NCI-H2107 (cell line): ENCODE results near the gene MYOM3.
A peak's percentile ranks its signal among the peaks of the same experiment; 100 is the strongest.

ENCODE experiments used
- DNase-seq: peaks from one replicate; lab custom pipeline; 2025; lab: John Stamatoyannopoulos, UW

Gene MYOM3

DNA sequence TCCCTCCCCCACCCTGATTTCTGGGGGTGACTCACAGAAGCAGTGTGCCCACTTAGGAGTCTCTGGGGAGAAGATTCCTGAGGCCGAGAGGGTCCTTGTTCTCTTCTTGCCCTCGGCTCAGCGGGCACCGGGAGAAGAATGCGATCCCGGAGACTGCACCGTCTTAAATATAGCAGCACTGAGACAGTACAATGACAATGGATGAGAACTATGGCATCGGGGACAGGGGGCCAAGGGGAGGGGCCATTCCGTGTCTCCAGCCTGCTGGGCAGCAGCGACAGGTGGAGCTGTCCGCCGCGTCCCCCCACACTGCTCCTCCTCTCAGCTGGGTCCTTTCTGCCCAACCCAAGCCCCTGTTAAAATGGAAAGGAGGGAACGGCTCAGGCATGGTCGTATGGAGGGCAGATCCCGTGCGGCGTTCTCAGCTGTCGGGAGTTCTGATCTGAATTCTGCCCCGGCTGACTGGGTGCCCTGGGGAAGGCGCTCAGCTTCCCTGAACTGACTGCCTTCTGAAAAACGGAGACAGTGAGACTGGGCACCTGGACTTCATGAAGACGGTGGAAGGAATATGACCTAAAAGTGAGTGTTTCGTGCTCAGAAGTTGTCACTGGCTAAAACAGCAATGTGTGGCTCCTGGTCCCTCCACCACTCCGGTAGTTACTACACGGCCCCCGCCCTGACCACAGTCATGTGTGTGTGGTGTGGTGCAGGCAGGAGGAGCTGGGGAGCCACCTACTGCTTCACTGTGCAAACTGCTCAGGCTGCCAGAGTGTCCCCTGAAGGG is at the start of gene MYOM3:
Gene MYOM3, minus strand, starts transcription at position 140 of the 784 bp plus-strand sequence. CDS start 3,499 bp downstream, outside the sequence.
- peak; percentile 58 for DNase-seq

DNA sequence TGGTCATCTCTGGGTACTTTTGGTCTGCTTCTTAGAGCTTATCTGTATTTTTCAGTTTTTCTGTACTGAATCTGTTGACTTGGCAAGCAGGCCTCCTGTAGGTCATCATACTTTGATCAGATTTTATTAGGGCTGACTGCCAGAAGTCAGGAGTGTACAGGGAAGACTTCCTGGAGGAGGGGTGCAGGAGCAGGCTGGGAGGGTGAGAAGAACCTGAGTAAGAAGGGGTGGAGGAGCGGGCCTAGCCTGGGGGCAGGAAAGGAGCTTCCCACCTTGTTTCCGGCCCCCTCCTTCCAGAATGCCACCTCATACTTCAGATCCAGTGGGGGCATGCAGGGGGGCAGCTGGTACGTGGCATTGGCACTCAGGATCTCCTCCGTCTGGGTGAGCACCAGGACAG is 49.3 kb upstream of the MYOM3 start:
- DNase-seq, result no peak

DNA sequence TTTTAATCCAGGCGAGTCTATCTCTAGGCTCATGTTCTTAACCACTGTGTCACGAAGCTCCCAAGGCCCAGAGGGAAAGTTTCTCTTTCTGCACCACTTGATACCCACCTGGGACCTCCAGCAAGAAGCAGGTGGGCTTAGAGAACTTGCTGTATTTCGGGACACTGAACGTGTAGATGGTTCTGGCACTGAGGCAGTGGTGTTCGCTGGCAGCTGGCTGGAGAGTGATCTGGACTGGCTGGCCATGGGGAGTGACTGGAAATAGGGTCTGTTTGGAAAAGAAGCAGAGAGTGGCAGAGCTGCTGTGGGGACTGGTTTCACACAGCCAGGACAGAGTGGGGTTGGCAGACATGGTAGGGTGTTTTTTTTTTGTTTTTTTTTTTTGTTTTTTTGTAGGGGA is 47.4 kb upstream of the MYOM3 start:
- DNase-seq, result no peak

DNA sequence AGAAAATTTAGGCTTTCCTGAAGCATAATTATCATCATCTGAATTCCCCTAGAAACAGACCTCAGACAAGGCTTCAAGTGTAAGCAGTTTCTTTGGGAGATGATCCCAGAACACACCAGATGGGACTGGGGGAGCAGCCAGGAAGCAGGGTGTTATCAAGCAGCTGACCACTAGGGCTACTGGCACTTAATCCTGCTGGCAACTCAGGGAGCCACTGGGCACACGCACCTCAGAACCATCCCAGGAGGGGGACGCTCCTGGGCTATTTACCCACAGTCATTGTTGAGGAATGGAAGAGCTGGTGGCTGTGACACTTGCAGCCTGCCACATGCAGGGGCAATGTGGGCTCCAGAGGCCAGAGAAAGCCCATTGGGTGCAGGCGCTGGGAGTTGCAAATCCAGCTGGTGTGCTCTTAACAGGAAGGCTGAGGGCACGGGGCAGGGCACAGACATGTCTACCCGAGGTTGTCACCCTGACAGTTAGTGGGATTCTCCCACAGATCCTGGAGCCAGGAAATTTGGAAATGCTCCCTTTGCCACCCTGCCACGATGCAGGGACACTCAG is 46.1 kb upstream of the MYOM3 start:
- no peak for DNase-seq

DNA sequence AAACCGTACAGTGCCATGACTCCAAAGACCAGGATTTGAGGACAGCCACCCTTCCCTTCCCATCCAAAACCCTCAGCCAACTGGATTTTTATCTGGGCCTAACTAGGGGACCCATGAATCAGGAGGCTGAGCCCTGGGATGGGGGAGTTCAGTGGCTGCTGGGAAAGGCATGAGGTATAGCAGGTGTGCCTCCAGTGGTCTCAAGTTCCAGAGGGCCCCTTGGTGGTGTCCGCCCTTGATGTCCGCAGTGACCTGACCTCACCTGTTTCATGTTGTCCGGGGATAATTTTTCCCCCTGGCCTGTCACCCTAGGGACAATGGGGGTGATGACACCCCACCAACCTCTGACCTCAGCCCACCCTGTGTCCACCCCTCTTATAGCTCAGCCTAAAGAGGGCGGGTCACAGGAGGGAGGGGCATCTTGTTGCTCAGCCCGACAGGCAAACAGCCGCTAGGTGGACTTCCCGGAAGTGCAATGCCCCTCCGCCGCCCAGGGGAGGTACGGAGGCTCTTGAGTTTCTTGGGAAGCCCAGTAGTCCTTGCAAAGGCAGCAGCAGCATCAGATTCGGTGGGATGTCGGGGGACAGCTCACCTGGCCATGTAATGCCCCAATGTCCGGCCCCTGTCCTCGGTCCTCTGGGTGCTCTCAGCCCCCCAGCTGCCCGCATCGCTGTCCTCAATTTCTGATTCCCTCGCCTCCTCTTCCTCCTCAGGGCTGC is 44.8 kb upstream of the MYOM3 start:
- DNase-seq, result no peak

DNA sequence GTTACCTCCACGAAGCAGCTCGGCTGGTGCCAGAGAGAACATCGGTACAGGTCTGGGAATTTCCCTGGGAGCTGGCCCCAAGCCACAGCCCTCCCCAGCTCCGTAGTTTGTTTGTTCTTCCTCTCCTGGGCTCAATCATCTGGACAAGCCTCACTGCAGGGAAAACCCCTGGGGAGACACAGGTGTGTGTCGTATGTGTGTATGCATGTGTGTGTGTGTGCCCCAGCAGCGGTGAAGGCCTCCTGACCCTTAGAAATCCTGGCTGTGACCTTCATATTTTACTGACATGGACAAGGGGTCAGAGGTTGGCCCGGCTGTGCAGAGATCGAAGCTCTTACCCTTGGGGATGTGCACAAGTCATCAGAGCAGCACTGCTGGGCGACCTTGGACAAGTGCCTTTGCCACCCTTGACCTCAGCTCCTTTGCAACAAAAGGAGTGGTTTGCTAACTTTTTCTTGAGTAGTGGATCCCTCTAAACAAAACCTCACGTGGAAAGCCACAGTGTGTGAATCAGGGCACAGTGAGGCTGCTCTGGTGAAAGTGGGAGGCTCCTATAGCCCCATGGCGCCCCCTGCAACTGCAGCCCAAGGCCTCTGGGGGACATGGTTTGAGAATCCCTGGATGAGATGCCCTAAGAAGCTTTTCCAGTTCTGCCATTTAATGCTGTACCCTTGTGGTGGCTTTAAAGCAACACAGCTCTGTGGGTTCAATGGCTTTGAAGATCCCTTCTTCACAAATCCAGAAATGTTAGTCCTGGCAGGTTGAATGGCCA is 43.3 kb upstream of the MYOM3 start:
- peak; percentile 39 for DNase-seq

DNA sequence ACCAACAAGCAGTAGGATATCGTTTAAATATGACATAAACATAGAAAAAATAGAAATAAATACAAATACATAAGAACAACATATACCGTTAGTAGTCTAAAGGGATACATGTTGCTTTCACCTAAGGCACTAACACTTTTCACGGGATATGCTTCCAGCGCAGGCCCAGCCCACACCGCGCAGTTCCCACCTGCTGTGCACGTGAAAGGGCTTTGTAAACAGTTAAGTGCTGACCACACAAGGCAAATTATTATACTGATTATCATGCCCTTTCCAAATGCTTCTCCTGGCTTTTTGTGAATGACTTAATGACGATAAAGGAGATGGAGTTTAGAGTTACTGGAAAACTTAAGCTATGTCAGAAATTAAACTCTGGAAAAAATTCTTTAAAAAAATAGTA is 42.3 kb upstream of the MYOM3 start:
- peak; percentile 64 for DNase-seq

DNA sequence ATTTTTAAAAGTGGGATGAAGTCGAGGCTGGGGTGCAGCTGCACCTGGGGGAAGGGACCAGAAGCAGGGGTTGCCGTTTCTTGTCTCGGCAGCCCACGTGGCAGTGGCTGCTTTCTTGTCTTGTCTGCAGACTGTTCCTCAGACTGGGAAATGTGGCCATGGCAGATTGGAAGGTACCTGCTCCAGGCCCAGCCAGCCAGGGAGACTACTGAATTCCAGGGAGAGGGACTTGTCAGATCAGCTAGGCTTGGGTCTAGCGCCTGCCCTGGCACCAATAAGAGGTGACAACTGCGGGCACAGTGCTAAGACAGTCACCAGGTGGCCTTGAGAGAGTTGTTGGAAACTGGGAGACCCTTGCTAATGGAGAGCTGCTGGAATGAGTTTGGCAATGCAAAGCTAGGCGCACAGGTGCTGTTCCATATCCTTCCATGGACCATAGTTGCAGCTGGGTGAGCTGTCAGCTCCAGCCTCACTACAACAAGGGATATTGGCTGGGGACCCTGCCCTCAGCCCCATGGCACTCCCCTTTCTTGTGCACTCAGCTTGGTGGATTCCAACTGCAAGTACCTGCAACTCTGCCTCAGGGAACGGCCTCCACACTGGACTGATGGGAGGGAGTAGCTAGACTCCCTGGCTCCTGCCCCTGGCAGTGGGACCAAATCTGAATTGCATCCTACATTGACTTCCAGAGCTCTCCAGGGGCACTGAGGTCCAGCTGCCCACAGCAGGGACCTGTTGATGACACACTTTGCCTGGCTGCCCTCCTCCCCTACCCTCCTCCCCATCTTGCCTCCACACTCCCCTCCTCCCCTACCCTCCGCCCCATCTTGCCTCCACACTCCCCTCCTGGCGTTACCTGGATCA is 40.9 kb upstream of the MYOM3 start:
- no peak for DNase-seq

DNA sequence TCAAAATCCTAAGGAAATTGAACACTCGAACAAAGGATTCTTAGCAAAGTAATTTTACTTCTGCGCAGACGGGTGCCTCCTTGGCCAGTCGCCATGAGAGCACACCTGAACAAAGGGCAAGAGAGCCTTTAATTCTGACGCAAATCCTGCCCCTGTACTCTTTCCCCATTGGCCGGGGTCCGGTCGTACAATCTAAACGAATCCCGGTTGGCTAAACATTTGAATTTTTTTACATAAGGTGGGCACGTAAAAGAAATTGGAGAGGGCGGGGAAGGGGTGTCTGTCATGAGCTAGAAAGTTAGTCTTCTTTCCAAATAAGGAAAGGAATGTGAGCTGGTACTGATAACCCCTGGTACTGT is 39.2 kb upstream of the MYOM3 start:
- peak; percentile 29 for DNase-seq

DNA sequence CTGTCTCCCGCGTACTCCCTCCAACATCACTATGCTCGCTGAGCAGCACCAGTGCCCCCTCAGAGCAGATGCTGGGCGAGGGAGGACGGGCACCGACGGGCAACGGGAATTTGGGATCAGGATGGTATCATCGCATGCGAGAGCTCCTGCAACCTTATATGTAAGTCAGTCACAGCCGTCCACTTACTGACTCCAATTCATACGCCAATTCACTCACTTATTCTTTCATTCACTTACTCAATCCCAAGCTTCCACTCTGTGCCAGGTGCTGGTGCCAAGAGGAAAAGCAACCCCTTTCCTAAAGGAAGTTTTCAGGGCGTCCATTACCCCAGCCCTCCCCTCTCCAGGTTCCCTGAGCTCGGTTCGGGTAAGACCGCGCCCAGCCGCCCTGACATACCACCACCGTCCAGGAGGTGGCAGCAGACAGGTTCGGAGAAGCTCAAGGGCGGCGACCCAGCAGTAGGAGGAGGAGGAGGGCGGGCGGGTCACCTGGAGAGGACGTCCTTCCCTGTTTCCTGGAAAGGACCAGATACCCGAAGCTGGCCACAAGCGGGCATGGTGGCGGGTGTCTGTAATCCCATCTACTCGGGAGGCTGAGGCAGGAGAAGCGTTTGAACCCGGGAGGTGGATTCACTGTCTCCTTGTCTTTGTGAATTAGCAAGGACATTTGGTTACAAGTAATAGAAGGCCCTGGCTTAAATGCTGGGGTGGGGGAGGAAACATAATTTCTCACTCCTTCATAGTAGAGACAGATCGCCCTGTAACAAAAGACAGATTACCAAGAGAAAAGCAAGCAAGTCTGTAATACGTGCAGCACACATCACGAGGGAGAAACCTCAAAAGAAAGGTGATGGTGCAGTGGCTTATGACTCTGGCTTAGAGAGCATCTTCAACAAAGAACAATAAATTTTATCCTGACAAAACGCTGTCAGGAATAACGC is 38.6 kb upstream of the MYOM3 start:
- peak; percentile 71 for DNase-seq

DNA sequence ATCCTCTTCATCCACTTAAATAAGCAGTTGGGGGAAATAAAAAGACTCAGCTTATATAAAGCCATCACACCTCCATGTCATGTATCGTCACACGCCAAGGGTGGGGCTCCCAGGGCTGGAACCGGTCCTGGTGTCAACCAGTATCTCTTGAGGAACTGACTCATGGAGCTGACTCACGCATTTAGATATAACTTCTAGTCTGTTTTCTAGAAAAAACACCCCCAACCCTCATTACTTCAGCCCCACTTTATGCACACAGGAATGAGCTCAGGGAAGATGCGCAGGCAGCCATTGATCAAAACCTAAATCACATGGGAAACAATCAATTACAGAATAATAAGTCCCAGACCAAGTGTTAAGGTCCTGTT is 37.9 kb upstream of the MYOM3 start:
- DNase-seq, result no peak

DNA sequence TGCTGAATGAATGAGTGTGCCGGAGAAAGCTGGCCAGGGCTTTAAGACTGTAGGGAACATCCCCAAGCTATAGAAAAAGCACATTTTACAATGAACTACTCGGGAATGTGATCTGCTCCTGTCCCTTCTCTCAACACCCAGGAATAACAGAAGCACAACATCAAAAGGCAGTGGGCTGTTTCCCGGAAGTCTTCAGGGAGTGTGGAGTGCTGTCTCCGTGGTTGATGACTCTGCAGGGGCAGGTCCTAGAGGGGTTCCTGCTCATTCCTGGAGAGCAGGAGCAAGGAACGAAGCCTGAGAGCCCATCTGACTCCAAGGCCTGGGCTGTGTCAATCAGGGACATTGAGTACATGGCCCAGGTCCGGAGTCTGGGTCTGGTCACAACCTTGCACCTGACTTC is 35.9 kb upstream of the MYOM3 start:
- no peak for DNase-seq

DNA sequence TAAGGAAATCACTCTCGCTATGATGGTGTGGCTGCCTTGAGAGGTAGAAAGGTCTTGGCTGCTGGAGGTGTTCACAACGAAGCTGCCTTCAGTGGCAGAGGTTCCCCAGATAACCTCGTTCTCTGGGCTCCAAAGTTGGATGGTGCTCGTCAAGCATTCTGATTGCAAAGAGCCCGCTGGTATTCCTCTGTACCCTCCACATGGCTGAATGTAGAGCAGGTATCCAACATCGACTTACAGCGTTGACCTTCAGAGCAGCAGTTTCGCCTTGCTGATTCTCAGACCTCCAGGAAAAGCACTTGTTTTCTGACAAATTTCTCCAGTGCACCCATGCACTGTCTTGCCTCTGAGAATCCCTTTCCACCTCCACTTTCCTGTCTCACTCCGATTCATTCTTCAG is 35.3 kb upstream of the MYOM3 start:
- DNase-seq, result no peak

DNA sequence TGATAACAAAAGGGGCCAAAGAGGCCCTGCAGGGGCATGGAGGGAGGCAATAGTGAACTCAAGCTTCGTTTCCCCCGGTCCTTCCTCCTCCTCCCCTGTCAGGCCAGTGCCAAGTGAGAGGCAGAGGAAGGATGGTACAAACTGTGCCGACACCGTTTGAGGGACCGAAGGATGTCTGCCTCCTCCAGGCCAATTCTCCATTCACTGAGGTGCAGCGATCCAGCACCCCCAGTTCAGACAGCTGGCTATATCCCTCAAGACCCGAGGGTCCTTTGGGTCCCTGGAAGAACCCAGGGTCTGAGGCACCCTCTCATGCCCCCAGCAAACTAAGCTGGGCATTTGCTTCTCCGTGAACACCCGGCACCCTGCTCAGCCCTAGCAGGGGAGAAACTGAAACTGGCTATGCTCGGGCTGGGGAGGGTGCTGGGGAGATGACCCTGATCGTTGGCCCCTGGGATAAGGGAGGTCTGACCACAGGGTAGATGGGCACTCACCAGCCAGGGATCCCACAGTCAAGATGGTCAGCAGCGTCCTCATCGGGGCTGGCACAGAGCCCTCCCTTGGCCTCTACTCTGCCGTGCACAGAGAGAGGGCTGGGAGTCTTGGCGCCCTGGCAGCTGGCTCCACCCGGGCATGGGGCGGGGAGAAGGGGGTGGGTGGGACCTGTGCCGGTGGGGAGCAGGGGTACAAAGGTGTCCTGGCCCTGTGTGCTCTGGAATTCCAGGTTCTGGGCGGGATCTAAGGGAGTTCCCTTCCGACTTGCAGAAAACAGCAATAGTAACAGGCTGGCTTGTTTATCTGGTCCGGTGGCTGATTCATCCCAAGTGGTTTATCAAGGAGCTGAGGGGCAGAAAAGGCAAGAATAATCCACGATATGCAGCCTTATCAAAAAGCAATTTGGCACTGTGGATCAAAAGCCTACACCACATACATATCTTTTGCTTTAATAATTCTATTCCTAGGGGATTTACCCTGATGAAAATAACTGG is 30.9 kb upstream of the MYOM3 start, which contains the start of gene IL22RA1:
Gene IL22RA1, minus strand, starts transcription at position 595 of the 989 bp plus-strand sequence. Its CDS starts 58 bp downstream, at position 537.
- no peak for DNase-seq

DNA sequence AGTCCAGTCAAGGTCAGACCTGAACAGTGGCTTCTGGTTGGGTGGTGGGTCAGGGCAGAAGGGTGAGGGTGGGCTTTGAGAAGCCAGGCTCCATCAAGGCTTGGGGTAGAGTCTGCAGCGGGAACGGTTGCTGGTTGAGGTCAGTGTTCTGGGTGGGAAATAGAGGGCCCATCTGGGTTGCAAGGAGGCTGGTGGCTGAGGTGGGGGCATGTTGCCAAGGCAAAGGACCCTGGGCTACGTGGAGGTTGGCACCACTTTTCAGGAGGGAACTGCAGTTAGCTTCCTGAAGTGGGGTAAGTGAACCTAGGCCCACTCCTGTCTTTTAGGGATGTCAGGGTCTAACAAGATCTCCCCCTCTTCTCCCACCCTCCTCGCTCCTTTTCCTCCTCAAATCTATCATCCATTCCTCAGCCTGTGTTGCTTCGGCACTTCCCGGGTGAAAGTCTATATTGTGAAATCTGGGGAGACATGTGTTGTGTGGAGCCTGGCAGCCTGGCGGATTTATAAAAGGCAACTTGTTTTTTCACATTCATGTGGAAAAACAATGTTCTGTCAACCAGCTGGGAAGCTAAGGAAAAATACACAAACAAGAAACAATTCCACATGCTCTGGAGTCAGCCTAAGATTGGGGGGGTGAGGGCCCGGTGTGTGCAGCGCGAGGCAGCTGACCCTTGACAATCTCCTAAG is 29.5 kb upstream of the MYOM3 start:
- no peak for DNase-seq

DNA sequence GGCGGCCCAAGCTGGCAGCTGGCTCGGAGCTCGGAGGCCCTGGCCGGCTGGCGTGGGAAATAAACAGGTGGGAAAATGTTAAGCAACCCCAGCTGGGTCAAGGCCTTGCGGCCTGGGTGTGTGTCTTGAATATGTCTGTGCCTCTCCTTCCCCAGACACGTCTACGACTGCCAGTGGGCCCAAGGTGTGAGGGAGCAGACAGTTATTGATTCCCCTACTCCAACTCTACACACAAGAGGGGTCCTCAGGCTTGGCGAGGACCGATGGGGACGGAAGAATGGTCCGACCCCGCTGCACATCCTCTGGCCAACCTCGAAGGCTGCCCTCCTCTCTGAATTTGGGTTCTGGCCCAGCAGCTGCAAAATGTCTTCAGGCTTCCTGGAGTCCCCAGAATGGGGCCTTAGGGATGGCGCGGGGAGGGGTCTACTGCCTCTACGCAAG is 28.8 kb upstream of the MYOM3 start:
- DNase-seq, result no peak

DNA sequence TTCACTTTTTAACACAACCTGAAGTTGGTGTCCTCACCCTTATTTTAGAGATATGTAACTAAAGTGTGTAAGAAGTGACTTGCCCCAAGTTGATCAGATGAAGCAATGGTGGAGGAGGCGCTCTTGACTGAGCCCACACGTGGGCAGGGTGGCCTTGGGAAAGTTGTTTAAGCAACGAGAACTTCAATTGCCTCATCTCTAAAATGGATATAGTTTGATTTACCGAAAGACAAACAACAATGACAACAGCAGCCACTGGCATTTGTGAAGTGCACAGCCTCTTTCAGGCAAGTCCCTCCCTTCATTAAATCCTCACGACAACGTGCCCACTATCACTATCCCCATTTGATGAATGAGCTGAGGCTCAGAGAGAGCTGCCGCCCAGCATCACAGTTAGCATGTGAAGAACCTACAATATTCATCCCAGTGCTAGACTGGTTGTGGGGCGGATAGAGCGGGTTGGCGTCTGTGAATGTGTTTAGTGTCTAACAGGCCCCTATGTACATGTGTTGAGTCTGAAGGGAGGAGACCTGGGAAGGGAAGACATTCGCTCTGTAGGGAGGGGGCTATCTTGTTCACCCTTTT is 28.0 kb upstream of the MYOM3 start:
- DNase-seq, result no peak

DNA sequence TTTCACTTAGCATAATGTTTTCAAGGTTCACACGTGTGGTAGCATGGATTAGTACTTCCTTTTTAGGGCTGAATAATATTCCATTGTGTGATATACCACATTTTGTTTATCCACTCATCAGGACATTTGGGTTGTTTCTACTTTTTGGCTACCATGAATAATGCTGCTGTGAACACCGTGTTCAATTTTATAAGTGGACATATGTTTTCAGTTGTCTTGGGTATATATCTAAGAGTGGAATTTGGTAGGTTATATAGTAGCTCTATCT is 27.2 kb upstream of the MYOM3 start:
- DNase-seq, result no peak
